ENCODE measurements around the gene COBLL1. TPM values are rescaled to one million over a fixed set of nuclear protein-coding genes. Genes with fewer than 3 reads are reported as not detected.

Gene COBLL1
- total RNA-seq, 2 experiments from 2014 or later = not detected

GRCh38 chr2:164797627-164798026 lies 44.0 kb downstream of the COBLL1 start:
- no peak overlapping the region for H3K27ac Mint-ChIP-seq
- ChIA-PET POLR2A (no interaction called here), CTCF (interaction anchor here (0.6 to 1.5 kb wide), 2 partner anchors 10 to 87 kb away, joined by 3 read pairs; no protein-coding TSS in a partner anchor)
- DNase-seq = no peak
- peaks cover 9% of the 10 kb centered on the region for H3K27me3 Mint-ChIP-seq
- no peaks in the 10 kb centered on the region for H3K4me1 Mint-ChIP-seq
- no peak overlapping the region for H3K4me3 Mint-ChIP-seq
- H3K9me3 Mint-ChIP-seq = no peaks in the 10 kb centered on the region
- H3K36me3 Mint-ChIP-seq (ENCODE audit: low read depth) = no peaks in the 10 kb centered on the region

- H3K4me3 Mint-ChIP-seq = no peak overlapping the region
- POLR2A ChIA-PET = no interaction called here
- CTCF ChIA-PET = interaction anchor here (0.6 to 1.5 kb wide), 2 partner anchors 11 to 88 kb away, joined by 3 read pairs; no protein-coding TSS in a partner anchor
Measured at GRCh38 chr2:164796999-164797398, 44.6 kb downstream of the COBLL1 start.

GRCh38 chr2:164794432-164795231 lies 47.0 kb downstream of the COBLL1 start:
- no peaks in the 10 kb centered on the region for H3K9me3 Mint-ChIP-seq
- no peak overlapping the region for H3K27ac Mint-ChIP-seq
- DNase-seq = no peak
- CTCF ChIA-PET = no interaction called here
- peaks cover 9% of the 10 kb centered on the region for H3K27me3 Mint-ChIP-seq
- POLR2A ChIA-PET = no interaction called here
- H3K4me1 Mint-ChIP-seq = no peaks in the 10 kb centered on the region
- no peak overlapping the region for H3K4me3 Mint-ChIP-seq
- H3K36me3 Mint-ChIP-seq (ENCODE audit: low read depth) = no peaks in the 10 kb centered on the region

More at GRCh38 chr2:164796999-164797398, 44.6 kb downstream of the COBLL1 start:
- no peak overlapping the region for H3K27ac Mint-ChIP-seq
- no peak for DNase-seq
- no peaks in the 10 kb centered on the region for H3K36me3 Mint-ChIP-seq (ENCODE audit: low read depth)
- H3K9me3 Mint-ChIP-seq = no peaks in the 10 kb centered on the region
- H3K27me3 Mint-ChIP-seq = peaks cover 9% of the 10 kb centered on the region
- H3K4me1 Mint-ChIP-seq = no peaks in the 10 kb centered on the region

- Mint-ChIP-seq H3K9me3 (no peaks in the 10 kb centered on the region), H3K4me1 (no peaks in the 10 kb centered on the region), H3K36me3 (ENCODE audit: low read depth) (no peaks in the 10 kb centered on the region), H3K4me3 (no peak overlapping the region), H3K27ac (no peak overlapping the region), H3K27me3 (peaks cover 9% of the 10 kb centered on the region)
- POLR2A ChIA-PET = no interaction called here
- CTCF ChIA-PET = no interaction called here
- DNase-seq = no peak
Measured at GRCh38 chr2:164794016-164794415, 47.6 kb downstream of the COBLL1 start.

- CTCF ChIA-PET = no interaction called here
- H3K36me3 Mint-ChIP-seq (ENCODE audit: low read depth) = no peaks in the 10 kb centered on the region
- H3K4me1 Mint-ChIP-seq = no peaks in the 10 kb centered on the region
- no peak overlapping the region for H3K4me3 Mint-ChIP-seq
- DNase-seq = no peak
- POLR2A ChIA-PET = no interaction called here
- H3K27ac Mint-ChIP-seq = no peak overlapping the region
- H3K9me3 Mint-ChIP-seq = no peaks in the 10 kb centered on the region
- H3K27me3 Mint-ChIP-seq = peaks cover 9% of the 10 kb centered on the region
Measured at GRCh38 chr2:164793529-164793928, 48.1 kb downstream of the COBLL1 start.

GRCh38 chr2:164792316-164793170 lies 49.1 kb downstream of the COBLL1 start:
- Mint-ChIP-seq H3K4me1 (no peaks in the 10 kb centered on the region), H3K9me3 (no peaks in the 10 kb centered on the region), H3K4me3 (no peak overlapping the region), H3K36me3 (ENCODE audit: low read depth) (no peaks in the 10 kb centered on the region), H3K27ac (no peak overlapping the region), H3K27me3 (peaks cover 7% of the 10 kb centered on the region)
- POLR2A ChIA-PET = no interaction called here
- CTCF ChIA-PET = no interaction called here
- DNase-seq = no peak

- Mint-ChIP-seq H3K4me3 (no peak overlapping the region), H3K27ac (no peak overlapping the region), H3K27me3 (peaks cover 2% of the 10 kb centered on the region), H3K36me3 (ENCODE audit: low read depth) (no peaks in the 10 kb centered on the region), H3K4me1 (no peaks in the 10 kb centered on the region), H3K9me3 (no peaks in the 10 kb centered on the region)
- no peak for DNase-seq
- POLR2A ChIA-PET = no interaction called here
- CTCF ChIA-PET = no interaction called here
Measured at GRCh38 chr2:164789968-164790367, 51.7 kb downstream of the COBLL1 start.

- no peaks in the 10 kb centered on the region for H3K4me1 Mint-ChIP-seq
- H3K9me3 Mint-ChIP-seq = no peaks in the 10 kb centered on the region
- DNase-seq = no peak
- H3K4me3 Mint-ChIP-seq = no peak overlapping the region
- ChIA-PET POLR2A (no interaction called here), CTCF (no interaction called here)
- no peak overlapping the region for H3K27ac Mint-ChIP-seq
- peaks cover 2% of the 10 kb centered on the region for H3K27me3 Mint-ChIP-seq
- no peaks in the 10 kb centered on the region for H3K36me3 Mint-ChIP-seq (ENCODE audit: low read depth)
Measured at GRCh38 chr2:164786787-164787186, 54.8 kb downstream of the COBLL1 start.

GRCh38 chr2:164785457-164785856 lies 56.2 kb downstream of the COBLL1 start:
- H3K27me3 Mint-ChIP-seq = peaks cover 2% of the 10 kb centered on the region
- H3K4me1 Mint-ChIP-seq = no peaks in the 10 kb centered on the region
- H3K4me3 Mint-ChIP-seq = no peak overlapping the region
- no peaks in the 10 kb centered on the region for H3K9me3 Mint-ChIP-seq
- H3K27ac Mint-ChIP-seq = no peak overlapping the region
- ChIA-PET POLR2A (no interaction called here), CTCF (interaction anchor here (0.6 kb wide), 2 partner anchors 66 to 175 kb away, joined by 3 read pairs; no protein-coding TSS in a partner anchor)
- H3K36me3 Mint-ChIP-seq (ENCODE audit: low read depth) = no peaks in the 10 kb centered on the region
- no peak for DNase-seq

GRCh38 chr2:164784376-164784775 lies 57.2 kb downstream of the COBLL1 start:
- Mint-ChIP-seq H3K27me3 (peaks cover 2% of the 10 kb centered on the region), H3K4me3 (no peak overlapping the region), H3K9me3 (no peaks in the 10 kb centered on the region), H3K4me1 (no peaks in the 10 kb centered on the region), H3K36me3 (ENCODE audit: low read depth) (no peaks in the 10 kb centered on the region), H3K27ac (no peak overlapping the region)
- POLR2A ChIA-PET = no interaction called here
- CTCF ChIA-PET = no interaction called here
- DNase-seq = no peak

GRCh38 chr2:164782323-164782722 lies 59.3 kb downstream of the COBLL1 start:
- Mint-ChIP-seq H3K36me3 (ENCODE audit: low read depth) (no peaks in the 10 kb centered on the region), H3K27me3 (peaks cover 2% of the 10 kb centered on the region), H3K27ac (no peak overlapping the region), H3K4me3 (no peak overlapping the region), H3K4me1 (no peaks in the 10 kb centered on the region), H3K9me3 (no peaks in the 10 kb centered on the region)
- CTCF ChIA-PET = no interaction called here
- POLR2A ChIA-PET = no interaction called here
- no peak for DNase-seq

- CTCF ChIA-PET = no interaction called here
Measured at GRCh38 chr2:164781394-164781793, 60.2 kb downstream of the COBLL1 start.

GRCh38 chr2:164780611-164781178 lies 60.9 kb downstream of the COBLL1 start:
- ChIA-PET CTCF (no interaction called here), POLR2A (no interaction called here)
- no peak for DNase-seq
- Mint-ChIP-seq H3K27ac (no peak overlapping the region), H3K4me1 (no peaks in the 10 kb centered on the region), H3K9me3 (no peaks in the 10 kb centered on the region), H3K36me3 (ENCODE audit: low read depth) (no peaks in the 10 kb centered on the region), H3K4me3 (no peak overlapping the region), H3K27me3 (no peaks in the 10 kb centered on the region)

More at GRCh38 chr2:164781394-164781793, 60.2 kb downstream of the COBLL1 start:
- Mint-ChIP-seq H3K4me3 (no peak overlapping the region), H3K36me3 (ENCODE audit: low read depth) (no peaks in the 10 kb centered on the region), H3K27me3 (peaks cover 2% of the 10 kb centered on the region), H3K9me3 (no peaks in the 10 kb centered on the region), H3K27ac (no peak overlapping the region), H3K4me1 (no peaks in the 10 kb centered on the region)
- DNase-seq = no peak
- POLR2A ChIA-PET = no interaction called here

All from activated CD4-positive, alpha-beta T cell treated with anti-CD3 and anti-CD28 coated beads, Interleukin-2, amount 10 ng/mL, durations not matched to agents 7 days and 5 days (primary cell).